ENCODE results near the gene SYNGAP1.

SYNGAP1 gene

GRCh38 chr6:33405386-33405940, 14.4 kb upstream of the SYNGAP1 start:
- DNase-seq: no peak

DNA sequence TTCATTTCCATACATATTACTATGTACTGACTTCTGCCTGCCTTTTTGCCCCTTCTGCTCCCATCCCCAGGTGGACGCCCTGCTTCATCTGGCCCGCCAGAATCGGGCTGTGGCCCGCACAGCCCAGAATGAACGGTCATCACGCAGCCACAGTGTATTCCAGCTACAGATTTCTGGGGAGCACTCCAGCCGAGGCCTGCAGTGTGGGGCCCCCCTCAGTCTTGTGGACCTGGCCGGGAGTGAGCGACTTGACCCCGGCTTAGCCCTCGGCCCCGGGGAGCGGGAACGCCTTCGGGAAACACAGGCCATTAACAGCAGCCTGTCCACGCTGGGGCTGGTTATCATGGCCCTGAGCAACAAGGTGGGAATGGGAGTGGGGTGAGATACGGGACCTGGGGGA, 13.7 kb upstream of the SYNGAP1 start:
- DNase-seq: no peak

GRCh38 chr6:33407132-33407718, 12.6 kb upstream of the SYNGAP1 start:
- no peak for DNase-seq

GRCh38 chr6:33410050-33410710, 9.7 kb upstream of the SYNGAP1 start:
- DNase-seq: peak; percentile 97

DNA sequence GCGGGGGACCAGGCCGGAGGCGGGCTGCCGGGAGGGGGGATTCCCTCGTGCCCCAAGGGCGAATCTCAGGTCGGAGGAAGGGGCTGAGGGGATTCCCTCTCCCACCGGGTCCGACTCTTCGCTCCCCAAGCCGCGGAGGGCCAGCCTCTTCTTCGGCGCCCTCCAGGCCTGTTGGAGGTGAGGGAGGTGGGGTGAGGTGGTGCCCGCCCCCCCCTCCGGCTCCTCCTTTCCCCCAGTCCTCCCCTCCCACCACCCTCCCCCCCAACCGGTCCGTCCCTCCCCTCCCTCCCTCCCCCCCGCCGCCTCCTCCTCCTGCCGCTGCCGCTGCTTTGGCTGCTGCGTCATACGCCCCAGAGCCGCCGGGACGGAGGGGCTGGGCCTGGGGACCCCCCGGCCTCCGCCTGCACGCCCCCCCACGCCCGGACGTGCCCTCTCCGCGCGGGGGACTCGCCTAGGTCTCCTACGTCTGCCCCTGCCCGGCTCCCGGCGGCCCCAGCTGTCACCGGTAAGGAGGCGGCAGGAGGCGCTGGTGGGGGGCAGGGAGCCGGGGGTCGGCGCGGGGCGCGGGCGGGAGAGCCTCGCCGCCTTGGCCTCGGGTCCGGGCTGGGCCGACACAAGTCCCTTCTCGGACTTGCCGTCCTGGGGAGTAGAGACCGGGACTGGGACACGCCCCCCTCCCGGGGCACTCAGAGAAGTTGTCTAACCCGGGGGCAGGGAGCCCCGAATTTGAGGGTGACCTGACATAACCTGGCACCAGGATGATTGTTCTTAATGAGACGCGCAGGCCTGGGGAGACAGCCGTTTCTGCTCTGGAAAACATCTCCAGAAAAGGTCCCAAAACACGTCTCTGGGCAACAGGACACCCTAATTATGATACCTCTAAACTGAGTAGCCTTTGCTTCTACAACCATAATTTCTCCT, 8.9 kb upstream of the SYNGAP1 start, which contains the start of gene PHF1:
PHF1 (plus strand) TSS at position 304 of the 921 bp plus-strand sequence. CDS start 1,250 bp downstream, outside the sequence.
- no peak for DNase-seq

DNA sequence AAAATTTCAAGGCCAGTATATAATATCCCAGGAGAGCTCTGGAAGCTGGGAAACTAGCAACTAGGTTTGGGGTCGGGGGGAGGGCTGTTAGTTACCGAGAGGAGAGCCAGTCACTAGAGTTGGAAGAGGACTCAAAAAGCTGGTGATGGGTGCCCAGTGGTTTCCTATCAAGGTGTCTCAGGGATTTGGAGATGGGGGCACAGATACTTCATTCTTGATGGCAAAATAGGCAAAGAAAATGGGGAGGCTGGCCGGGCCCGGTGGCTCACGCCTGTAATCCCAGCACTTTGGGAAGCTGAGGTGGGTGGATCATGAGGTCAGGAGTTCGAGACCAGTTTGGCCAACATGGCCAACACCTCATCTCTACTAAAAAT, 8.2 kb upstream of the SYNGAP1 start:
- DNase-seq: no peak

GRCh38 chr6:33412140-33413009, 7.5 kb upstream of the SYNGAP1 start:
- DNase-seq: no peak

DNA sequence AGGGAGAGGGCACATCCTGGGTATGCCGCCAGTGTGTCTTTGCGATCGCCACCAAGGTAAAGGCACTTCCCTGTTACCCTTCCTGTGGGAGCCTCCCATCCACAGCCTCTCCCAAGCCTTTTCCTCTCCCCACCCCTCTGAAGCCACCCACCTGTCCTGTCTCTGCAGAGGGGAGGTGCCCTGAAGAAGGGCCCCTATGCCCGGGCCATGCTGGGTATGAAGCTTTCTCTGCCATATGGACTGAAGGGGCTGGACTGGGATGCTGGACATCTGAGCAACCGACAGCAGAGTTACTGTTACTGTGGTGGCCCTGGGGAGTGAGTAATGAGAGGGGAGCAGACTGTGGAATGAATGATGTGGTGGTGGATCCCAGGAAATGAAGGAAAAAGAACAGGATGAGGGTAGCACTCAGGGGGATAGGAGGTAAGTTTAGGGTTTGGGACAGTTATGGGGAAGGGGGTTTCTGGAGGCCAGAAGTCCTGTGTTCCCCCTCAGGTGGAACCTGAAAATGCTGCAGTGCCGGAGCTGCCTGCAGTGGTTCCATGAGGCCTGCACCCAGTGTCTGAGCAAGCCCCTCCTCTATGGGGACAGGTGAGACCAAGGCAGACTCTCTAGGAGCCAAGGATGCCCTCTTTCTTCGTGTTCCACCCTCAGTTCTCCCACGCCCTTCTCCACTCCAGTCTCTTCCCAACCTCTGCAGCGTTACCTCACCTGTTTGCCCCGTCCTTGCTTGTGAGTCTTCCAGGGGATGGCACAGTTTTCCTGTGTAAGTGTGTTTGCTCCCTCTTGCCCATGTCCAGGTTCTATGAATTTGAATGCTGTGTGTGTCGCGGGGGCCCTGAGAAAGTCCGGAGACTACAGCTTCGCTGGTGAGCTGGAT, 6.4 kb upstream of the SYNGAP1 start:
- no peak for DNase-seq

- no peak for DNase-seq
Measured at GRCh38 chr6:33414592-33415271, 5.1 kb upstream of the SYNGAP1 start.

- DNase-seq: no peak
Measured at GRCh38 chr6:33415831-33416230, 4.0 kb upstream of the SYNGAP1 start.

DNA sequence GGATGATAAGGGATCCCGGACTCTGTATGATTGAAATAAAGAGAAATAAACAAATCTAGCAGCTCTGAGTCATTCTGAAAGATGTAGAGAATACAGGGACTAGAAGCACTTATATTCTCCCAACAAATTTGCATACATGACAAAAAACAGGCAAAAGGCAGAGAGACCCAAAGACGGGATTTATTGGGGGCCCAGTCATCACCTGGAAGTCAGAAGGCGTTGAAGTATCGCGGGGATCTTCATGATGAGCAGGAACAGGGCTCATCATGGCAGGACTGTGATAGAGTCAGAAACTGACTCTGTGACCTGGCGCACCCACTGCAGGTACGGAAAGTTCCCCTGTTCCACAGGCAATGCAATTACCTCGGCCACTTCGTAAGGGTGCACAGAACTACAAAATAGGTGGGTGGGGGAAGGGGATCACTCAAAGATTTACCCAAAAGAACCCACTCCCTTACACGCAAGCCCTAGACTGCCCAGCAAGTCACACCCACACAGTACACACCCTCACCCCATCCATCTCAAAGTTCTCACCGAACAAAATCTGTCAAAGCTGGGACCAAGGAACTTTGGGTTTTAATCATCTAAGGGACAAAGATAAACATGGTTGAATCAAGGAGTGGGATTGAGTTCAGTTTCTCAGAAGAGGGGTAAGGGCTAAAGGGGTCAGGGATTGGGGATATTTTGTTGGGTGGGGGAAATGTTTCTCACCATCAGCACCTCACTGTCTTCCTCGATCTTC, 3.3 kb upstream of the SYNGAP1 start:
- peak; percentile 60 for DNase-seq

DNA sequence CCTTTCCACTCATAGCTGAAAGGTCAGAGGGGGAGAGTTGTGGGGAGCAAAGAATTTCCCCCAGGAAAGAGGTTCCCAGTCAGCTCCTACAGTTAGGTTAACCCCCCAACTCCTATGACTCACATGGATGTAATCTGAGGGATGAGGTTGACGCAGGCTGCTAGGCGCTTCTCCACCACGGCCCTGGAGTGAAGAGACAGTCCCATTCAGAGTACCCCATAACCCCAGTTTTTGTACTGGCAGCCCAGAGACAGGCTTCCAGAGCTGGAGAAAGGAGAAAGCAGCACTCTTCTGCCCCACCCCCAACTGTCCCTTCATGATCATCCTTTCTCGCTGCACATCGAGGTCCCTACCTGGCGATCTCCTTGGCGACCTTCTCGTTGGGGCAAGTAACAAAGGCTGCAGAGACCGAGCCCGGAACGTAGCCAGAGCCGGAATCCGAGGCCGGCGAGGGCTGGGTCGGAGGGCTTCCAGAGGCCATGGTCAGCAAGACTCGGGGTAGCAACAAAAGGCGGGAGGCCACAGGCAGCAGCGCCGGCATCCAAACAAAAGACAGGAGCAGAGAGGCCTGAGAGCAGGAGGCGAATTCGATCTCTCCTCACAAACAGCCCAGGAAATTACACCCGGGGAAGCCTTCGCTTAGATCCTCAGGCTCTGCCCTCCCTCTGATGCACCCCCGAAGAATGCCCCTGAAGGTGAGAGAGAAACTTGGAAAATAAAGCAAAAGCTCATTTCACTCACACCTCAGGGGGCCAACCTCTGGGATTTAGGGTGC, 2.5 kb upstream of the SYNGAP1 start:
- peak; percentile 25 for DNase-seq

GRCh38 chr6:33417903-33418689, 1.8 kb upstream of the SYNGAP1 start, which contains the start of gene CUTA:
CUTA (minus strand) TSS chr6:33418107; CDS start chr6:33418000, 107 bp downstream.
- peak; percentile 99 for DNase-seq

DNA sequence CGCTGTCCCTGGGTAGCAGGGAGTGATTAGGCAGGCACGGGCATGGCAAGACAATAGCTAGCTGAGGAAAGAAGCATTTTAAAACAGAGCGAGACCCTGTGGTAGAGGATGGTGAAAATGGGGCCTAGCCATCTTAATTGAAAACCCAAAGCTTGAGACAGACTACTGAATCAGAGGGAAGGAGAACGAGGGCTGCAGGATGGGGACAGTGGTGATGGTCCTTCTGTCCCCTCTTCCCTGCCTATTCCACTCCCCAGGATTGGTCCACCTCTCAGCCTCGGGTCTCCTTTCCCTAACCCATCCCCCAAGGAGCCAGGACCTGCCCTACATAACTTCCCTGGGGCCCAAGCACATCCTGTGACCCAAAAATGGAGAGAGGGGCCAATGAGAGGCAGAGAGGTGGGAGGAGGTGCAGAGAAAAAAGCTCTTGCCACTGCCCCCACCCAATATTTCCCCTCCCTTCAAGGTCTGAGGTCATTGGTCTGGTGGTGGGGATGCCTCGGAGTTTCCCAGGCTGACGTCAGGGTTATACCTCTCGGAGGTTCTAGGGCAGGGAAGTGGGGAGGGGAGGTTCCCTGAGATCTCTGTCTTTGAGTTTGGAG, 1.1 kb upstream of the SYNGAP1 start:
- peak; percentile 71 for DNase-seq

DNA sequence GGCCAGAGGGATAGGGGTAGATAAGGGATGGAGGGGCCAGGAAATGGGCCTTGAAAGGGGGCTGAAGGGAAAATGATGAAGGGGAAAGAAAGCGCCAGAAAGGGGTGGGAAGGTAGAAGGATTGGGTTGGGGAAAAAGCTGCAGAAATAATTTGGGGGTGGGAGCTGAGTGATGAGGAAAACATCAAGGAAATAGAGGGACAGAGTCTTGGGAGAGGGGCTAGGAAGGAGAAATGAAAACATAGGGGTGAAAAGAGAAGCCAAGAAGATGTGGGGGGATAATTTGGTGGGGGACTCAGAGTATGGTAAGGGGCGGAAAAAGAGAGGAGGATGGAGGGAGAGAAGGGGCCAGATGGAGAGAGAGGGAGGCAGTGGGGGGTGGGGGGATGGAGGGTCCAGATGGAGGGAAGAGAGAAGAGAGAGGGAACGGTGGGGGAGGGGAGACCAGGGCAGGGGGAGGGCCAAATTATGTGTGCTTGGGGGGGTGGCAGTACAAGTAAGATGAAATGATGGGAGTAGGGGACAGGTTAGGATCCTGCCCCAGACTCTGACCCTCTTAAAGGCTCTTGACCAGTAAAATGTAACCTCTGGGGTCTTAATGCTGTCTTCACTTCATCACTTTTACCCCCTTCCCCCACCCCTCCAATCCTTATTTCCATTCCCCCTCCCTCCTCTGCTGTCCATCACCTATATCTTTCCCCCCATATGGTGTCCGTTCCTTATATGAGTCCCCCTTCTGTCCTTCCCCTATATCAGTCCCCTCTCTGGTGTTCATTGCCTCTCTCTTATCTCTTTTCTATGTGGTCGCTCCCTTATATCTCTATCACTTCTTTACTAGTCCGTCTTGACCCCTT, 852 bp downstream of the SYNGAP1 start:
- no peak for DNase-seq

GRCh38 chr6:33421344-33421643, 1.4 kb downstream of the SYNGAP1 start:
- no peak for DNase-seq

DNA sequence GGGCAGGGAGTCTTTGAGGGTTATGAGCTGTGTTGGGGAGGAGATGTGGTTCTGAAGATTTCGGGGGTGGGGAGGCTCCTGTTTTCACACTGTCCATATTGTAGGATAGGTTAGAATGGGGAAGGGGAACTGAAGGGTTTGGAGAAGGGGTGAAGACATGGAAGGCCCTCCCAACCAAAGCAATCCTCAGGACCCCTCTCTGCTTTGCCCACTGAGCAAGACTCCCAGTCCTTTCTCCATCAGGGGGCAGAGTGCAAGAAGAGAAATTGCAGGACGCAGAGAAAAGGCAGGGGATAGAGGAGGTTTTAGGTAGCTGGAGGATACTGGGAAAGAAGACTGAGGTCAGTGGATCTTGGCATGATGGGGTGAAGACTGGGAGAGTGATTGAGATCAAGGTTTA, 3.9 kb downstream of the SYNGAP1 start:
- no peak for DNase-seq
